G401.6 (cell line): ENCODE results near the gene LAMC2.
"Not testable (repeated sequence)": the region's sequence is repeated elsewhere in the genome, so short reads cannot be mapped to it uniquely, and the experiment has no call there.

Experiments used
- FAIRE-seq: peaks from 2 replicates; lab custom pipeline; 2012; peaks lifted over from hg19 to GRCh38; lab: Jason Lieb, UNC

Gene LAMC2

GRCh38 chr1:183238071-183238470 lies 52.0 kb downstream of the LAMC2 start:
- no peak for FAIRE-seq

GRCh38 chr1:183239220-183239742 lies 53.2 kb downstream of the LAMC2 start:
- no peak for FAIRE-seq

GRCh38 chr1:183239793-183240525 lies 53.9 kb downstream of the LAMC2 start:
- FAIRE-seq, result no peak

- FAIRE-seq, result no peak
These were observed 54.4 kb downstream of the LAMC2 start for GRCh38 chr1:183240526-183240825.

- FAIRE-seq, result not testable (repeated sequence)
These were observed 54.8 kb downstream of the LAMC2 start for GRCh38 chr1:183240853-183241252.

- FAIRE-seq, result no peak
These were observed 55.4 kb downstream of the LAMC2 start for GRCh38 chr1:183241471-183241870.

- no peak for FAIRE-seq
These were observed 56.5 kb downstream of the LAMC2 start for GRCh38 chr1:183242556-183242955.

- no peak for FAIRE-seq
These were observed 57.3 kb downstream of the LAMC2 start for GRCh38 chr1:183243161-183244050.

- FAIRE-seq, result no peak
These were observed 58.4 kb downstream of the LAMC2 start for GRCh38 chr1:183244466-183244865.

- no peak for FAIRE-seq
These were observed 59.3 kb downstream of the LAMC2 start for GRCh38 chr1:183245357-183245756.

- FAIRE-seq, result no peak
These were observed 60.4 kb downstream of the LAMC2 start for GRCh38 chr1:183246436-183246835.

GRCh38 chr1:183247066-183247465 lies 61.0 kb downstream of the LAMC2 start:
- no peak for FAIRE-seq

GRCh38 chr1:183247484-183247883 lies 61.4 kb downstream of the LAMC2 start:
- FAIRE-seq, result no peak

GRCh38 chr1:183247931-183248330 lies 61.9 kb downstream of the LAMC2 start:
- FAIRE-seq, result no peak

- FAIRE-seq, result no peak
These were observed 63.1 kb downstream of the LAMC2 start for GRCh38 chr1:183248989-183249691.

- FAIRE-seq, result no peak
These were observed 63.9 kb downstream of the LAMC2 start for GRCh38 chr1:183249941-183250452.

GRCh38 chr1:183251101-183251958 lies 65.3 kb downstream of the LAMC2 start:
- FAIRE-seq, result no peak

- FAIRE-seq, result no peak
These were observed 65.9 kb downstream of the LAMC2 start for GRCh38 chr1:183251959-183252450.

GRCh38 chr1:183255073-183255472 lies 69.0 kb downstream of the LAMC2 start:
- FAIRE-seq, result no peak

GRCh38 chr1:183259924-183260323 lies 73.9 kb downstream of the LAMC2 start:
- no peak for FAIRE-seq

GRCh38 chr1:183262628-183263200 lies 76.7 kb downstream of the LAMC2 start:
- no peak for FAIRE-seq
